Body of pancreas (tissue), 4 donors: ENCODE measurements around the gene NCSTN. TPM values are rescaled to one million over a fixed set of nuclear protein-coding genes. Genes with fewer than 3 reads are reported as not detected.

Experiments
- ATAC-seq: fragments of 150-250 bp; one replicate; pipeline ENCODE4 v1.9.1; 2016
- DNase-seq, 4 donors: peaks; one replicate each; pipeline ENCODE4 v3.0.0-alpha.2; 2019
- H3K27ac ChIP-seq, 4 donors: fragments of 200-600 bp; sonication (generic); 1 replicate in 3 of 4; 2 replicates in 1 of 4; pipeline versions ENCODE4 v1.5.1 to v1.6.1; 2016 to 2019; ENCODE audit warnings: mild to moderate bottlenecking in 1 of 4, mixed read lengths in 1 of 4, moderate library complexity in 1 of 4
- H3K27me3 ChIP-seq, 2 donors: fragments of 200-600 bp; sonication (generic); one replicate each; pipeline ENCODE4 v1.6.0; 2016; ENCODE audit warnings: mild to moderate bottlenecking in 1 of 2
- H3K36me3 ChIP-seq, 2 donors: fragments of 200-600 bp; sonication (generic); replicated peaks in 1 of 2; 2 replicates each; pipeline ENCODE4 v1.5.1; 2016; ENCODE audit warnings: low read depth in 2 of 2; ENCODE audit not compliant: insufficient read depth in 1 of 2
- H3K4me1 ChIP-seq: fragments of 200-600 bp; sonication (generic); one replicate; pipeline ENCODE4 v1.6.0; 2016
- H3K4me3 ChIP-seq, 2 donors: fragments of 200-600 bp; sonication (generic); 1 replicate in 1 of 2; 2 replicates in 1 of 2; pipeline ENCODE4 v1.5.1; 2016 to 2019
- H3K9me3 ChIP-seq, 3 donors: fragments of 200-600 bp; sonication (generic); 1 replicate in 2 of 3; 2 replicates in 1 of 3; pipeline ENCODE4 v1.5.1; 2016
- CTCF ChIP-seq, 7 experiments: fragments of 450-650 bp in 4 of 7; fragments of 200-600 bp in 3 of 7; sonication (generic) in 3 of 7; IDR thresholded peaks; one replicate each; pipeline ENCODE4 v1.5.1; 2016 to 2019; ENCODE audit warnings: antibody characterized with exemption in 7 of 7
- POLR2A ChIP-seq, 3 donors: fragments of 450-650 bp; IDR thresholded peaks; one replicate each; pipeline ENCODE4 v1.6.1; 2016; ENCODE audit warnings: antibody characterized with exemption in 3 of 3, mild to moderate bottlenecking in 2 of 3
- WGBS, 2 donors: methylation state at CpG; one replicate each; pipeline ENCODE4 v1.1.5; 2017; 5-methylcytosine and 5-hydroxymethylcytosine counted together
- intact Hi-C: fragments of 100-400 bp; cut with DNase I; formaldehyde crosslinking; loops from one replicate; pipeline ENCODE4 v1.15.1; 2023
- total RNA-seq, 2 donors: library from RNA; depleted of rRNA; stranded (reverse); fragments of >200 nt; gene quantifications; one replicate each; pipeline ENCODE4 v1.1.0, GENCODE V29; 2016

The NCSTN gene
- total RNA-seq, 2 donors from 2014 or later: 30.7 to 39.2 TPM

GRCh38 chr1:160370561-160371345 lies 27.6 kb downstream of the NCSTN start:
- H3K36me3 ChIP-seq: no peaks in the 10 kb centered on the region
- 73 to 80% methylated on average over 20 to 35 of the region's 42 CpGs for WGBS, 2 donors
- no peaks in the 10 kb centered on the region for H3K9me3 ChIP-seq
- TF ChIP-seq POLR2A (IDR thresholded peaks at IDR 0.05) (no peak), CTCF (IDR thresholded peaks at IDR 0.05) (no peak)
- peaks cover 4% of the 10 kb centered on the region for H3K4me1 ChIP-seq
- H3K27me3 ChIP-seq: no peaks in the 10 kb centered on the region
- H3K27ac ChIP-seq: no peak overlapping the region
- intact Hi-C loops: loop anchor here (10.0 kb wide), 1 partner anchor 266 kb away; no protein-coding TSS in a partner anchor
- ATAC-seq: no peak
- H3K4me3 ChIP-seq: no peak overlapping the region
- no peak for DNase-seq

- Histone ChIP-seq H3K27ac (no peak overlapping the region), H3K27me3 (no peaks in the 10 kb centered on the region), H3K4me3 (no peak overlapping the region), H3K36me3 (no peaks in the 10 kb centered on the region), H3K4me1 (peaks cover 7% of the 10 kb centered on the region), H3K9me3 (no peaks in the 10 kb centered on the region)
- intact Hi-C loops: loop anchor here (10.0 kb wide), 1 partner anchor 266 kb away; no protein-coding TSS in a partner anchor
- ATAC-seq (no peak), DNase-seq (no peak)
- TF ChIP-seq CTCF (IDR thresholded peaks at IDR 0.05): no peak
- TF ChIP-seq POLR2A (IDR thresholded peaks at IDR 0.05): no peak
Observed at GRCh38 chr1:160371346-160371631, 28.1 kb downstream of the NCSTN start.

GRCh38 chr1:160371756-160372155 lies 28.6 kb downstream of the NCSTN start:
- Histone ChIP-seq H3K4me3 (no peak overlapping the region), H3K4me1 (peaks cover 9% of the 10 kb centered on the region), H3K27me3 (no peaks in the 10 kb centered on the region), H3K9me3 (no peaks in the 10 kb centered on the region), H3K27ac (no peak overlapping the region), H3K36me3 (no peaks in the 10 kb centered on the region)
- TF ChIP-seq POLR2A (IDR thresholded peaks at IDR 0.05) (no peak), CTCF (IDR thresholded peaks at IDR 0.05) (no peak)
- DNase-seq (no peak), ATAC-seq (no peak)
- 70 to 84% methylated on average over 4 of the region's 4 CpGs for WGBS, 2 donors
- intact Hi-C loops: loop anchor here (10.0 kb wide), 1 partner anchor 267 kb away; no protein-coding TSS in a partner anchor

GRCh38 chr1:160373696-160374095 lies 30.5 kb downstream of the NCSTN start:
- H3K4me1 ChIP-seq: peaks cover 9% of the 10 kb centered on the region
- WGBS, 2 donors: 84 to 86% methylated on average over 4 of the region's 4 CpGs
- H3K36me3 ChIP-seq: no peaks in the 10 kb centered on the region
- no peak overlapping the region for H3K4me3 ChIP-seq
- intact Hi-C loops: loop anchor here (10.0 kb wide), 1 partner anchor 269 kb away; no protein-coding TSS in a partner anchor
- no peak overlapping the region for H3K27ac ChIP-seq
- no peaks in the 10 kb centered on the region for H3K27me3 ChIP-seq
- no peaks in the 10 kb centered on the region for H3K9me3 ChIP-seq
- TF ChIP-seq CTCF (IDR thresholded peaks at IDR 0.05): no peak
- TF ChIP-seq POLR2A (IDR thresholded peaks at IDR 0.05): no peak
- no peak for DNase-seq
- no peak for ATAC-seq
